GM12865 (cell line): ENCODE measurements around the gene KLHL40.

Source experiments
- DNase-seq: peaks from one replicate; pipeline ENCODE4 v3.0.0; 2010; ENCODE audit warnings: low read depth
- H3K4me3 ChIP-seq: 2 replicates; pipeline ENCODE4 v1.5.1; 2011; ENCODE audit warnings: mild to moderate bottlenecking, low read depth, low read length, control low read depth
- CTCF ChIP-seq: IDR thresholded peaks from 2 replicates; pipeline ENCODE4 v1.5.1; 2011; ENCODE audit warnings: low read length, control low read depth, low read depth, inconsistent platforms; ENCODE audit not compliant: insufficient read depth; ENCODE audit errors: missing control alignments

KLHL40 gene

GRCh38 chr3:42701371-42702065, 16.2 kb downstream of the KLHL40 start:
- H3K4me3 ChIP-seq = no peak overlapping the region
- TF ChIP-seq CTCF = no peak
- DNase-seq = peak; percentile 51

- no peak within 1 kb of the TSS for H3K4me3 ChIP-seq
- DNase-seq = no peak
- no peak for TF ChIP-seq CTCF
These were observed 17.0 kb downstream of the KLHL40 start, which contains the start of gene HHATL for GRCh38 chr3:42702066-42702951. TSS of gene HHATL (minus strand) at chr3:42702798. CDS start at chr3:42700826, 1,972 bp downstream.

GRCh38 chr3:42702982-42703694, 17.8 kb downstream of the KLHL40 start:
- TF ChIP-seq CTCF = no peak
- no peak overlapping the region for H3K4me3 ChIP-seq
- no peak for DNase-seq

- TF ChIP-seq CTCF = no peak
- DNase-seq = no peak
- no peak overlapping the region for H3K4me3 ChIP-seq
These were observed 18.3 kb downstream of the KLHL40 start for GRCh38 chr3:42703695-42704025.

- DNase-seq = no peak
- no peak for TF ChIP-seq CTCF
- H3K4me3 ChIP-seq = no peak overlapping the region
These were observed 19.0 kb downstream of the KLHL40 start for GRCh38 chr3:42704136-42704841.

GRCh38 chr3:42705058-42705767, 19.9 kb downstream of the KLHL40 start:
- H3K4me3 ChIP-seq = no peak overlapping the region
- no peak for DNase-seq
- no peak for TF ChIP-seq CTCF
